ENCODE measurements around the gene TAS2R60. TPM values are rescaled to one million over a fixed set of nuclear protein-coding genes. Genes with fewer than 3 reads are reported as not detected.
A peak's percentile ranks its signal among the peaks of the same experiment; 100 is the strongest.

Gene TAS2R60
- polyA plus RNA-seq, 1 of the 3 experiments (the other 2 are of a cell fraction), result not detected

DNA sequence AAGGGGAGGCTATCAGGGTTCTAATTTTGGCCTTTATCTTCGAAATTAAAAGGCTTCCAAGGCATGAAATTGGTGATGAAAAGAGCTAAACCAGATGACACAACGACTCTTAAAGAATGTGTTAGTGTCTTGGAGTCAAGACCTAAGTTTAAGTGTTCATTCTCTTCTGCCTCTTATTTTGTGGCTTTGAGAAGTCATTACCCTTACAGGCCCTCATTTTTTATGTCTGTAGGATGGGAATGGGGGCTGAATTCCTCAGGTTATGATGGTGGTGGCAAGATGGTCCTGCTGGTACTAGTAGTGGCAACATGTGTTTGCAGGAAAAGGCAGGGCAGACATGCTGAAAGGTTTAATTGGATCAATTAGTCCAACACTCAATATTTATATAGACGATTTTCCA is 15.4 kb downstream of the TAS2R60 start:
- Histone ChIP-seq H3K4me2 (peak overlapping the region; percentile 61; the same call in 1 of the 2 replicates), H3K4me3 (ENCODE audit: low read depth in 2 of 2, low read length in 1 of 2) (no peak overlapping the region), H3K27me3 (ENCODE audit: insufficient read depth) (no peaks in the 10 kb centered on the region), H3K36me3 (replicated peaks in 1 of 2; ENCODE audit: control insufficient read depth in 1 of 2, insufficient read depth in 2 of 2, low read length in 1 of 2) (no peaks in the 10 kb centered on the region), H4K20me1 (ENCODE audit: insufficient read depth) (no peaks in the 10 kb centered on the region), H3K79me2 (ENCODE audit: insufficient read depth) (no peaks in the 10 kb centered on the region), H3K9me3 (0 out of 2 replicates have a peak, but pooled peaks cover 15% of the 10 kb centered on the region), H3K9ac (peak overlapping the region; percentile 64; the same call in 1 of the 2 replicates), H2AFZ (ENCODE audit: low read depth) (peak overlapping the region; percentile 61), H3K4me1 (ENCODE audit: control insufficient read depth in 1 of 2, insufficient read depth in 2 of 2, low read depth in 1 of 2, low read length in 1 of 2) (peaks cover 0 to 48% of the 10 kb centered on the region in 2 experiments; a peak in 3 of 4 replicates), H3K27ac (ENCODE audit: low read depth in 2 of 2, low read length in 1 of 2) (peak overlapping the region; percentile 39 to 92; a peak in 3 of 4 replicates), H3K9me2 (no peaks in the 10 kb centered on the region), H3F3A (replicated peaks; ENCODE audit: insufficient read depth) (peaks cover 59% of the 10 kb centered on the region)
- TF ChIP-seq, protein P1, sequence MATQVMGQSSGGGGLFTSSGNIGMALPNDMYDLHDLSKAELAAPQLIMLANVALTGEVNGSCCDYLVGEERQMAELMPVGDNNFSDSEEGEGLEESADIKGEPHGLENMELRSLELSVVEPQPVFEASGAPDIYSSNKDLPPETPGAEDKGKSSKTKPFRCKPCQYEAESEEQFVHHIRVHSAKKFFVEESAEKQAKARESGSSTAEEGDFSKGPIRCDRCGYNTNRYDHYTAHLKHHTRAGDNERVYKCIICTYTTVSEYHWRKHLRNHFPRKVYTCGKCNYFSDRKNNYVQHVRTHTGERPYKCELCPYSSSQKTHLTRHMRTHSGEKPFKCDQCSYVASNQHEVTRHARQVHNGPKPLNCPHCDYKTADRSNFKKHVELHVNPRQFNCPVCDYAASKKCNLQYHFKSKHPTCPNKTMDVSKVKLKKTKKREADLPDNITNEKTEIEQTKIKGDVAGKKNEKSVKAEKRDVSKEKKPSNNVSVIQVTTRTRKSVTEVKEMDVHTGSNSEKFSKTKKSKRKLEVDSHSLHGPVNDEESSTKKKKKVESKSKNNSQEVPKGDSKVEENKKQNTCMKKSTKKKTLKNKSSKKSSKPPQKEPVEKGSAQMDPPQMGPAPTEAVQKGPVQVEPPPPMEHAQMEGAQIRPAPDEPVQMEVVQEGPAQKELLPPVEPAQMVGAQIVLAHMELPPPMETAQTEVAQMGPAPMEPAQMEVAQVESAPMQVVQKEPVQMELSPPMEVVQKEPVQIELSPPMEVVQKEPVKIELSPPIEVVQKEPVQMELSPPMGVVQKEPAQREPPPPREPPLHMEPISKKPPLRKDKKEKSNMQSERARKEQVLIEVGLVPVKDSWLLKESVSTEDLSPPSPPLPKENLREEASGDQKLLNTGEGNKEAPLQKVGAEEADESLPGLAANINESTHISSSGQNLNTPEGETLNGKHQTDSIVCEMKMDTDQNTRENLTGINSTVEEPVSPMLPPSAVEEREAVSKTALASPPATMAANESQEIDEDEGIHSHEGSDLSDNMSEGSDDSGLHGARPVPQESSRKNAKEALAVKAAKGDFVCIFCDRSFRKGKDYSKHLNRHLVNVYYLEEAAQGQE (IDR thresholded peaks at IDR 0.05; ENCODE audit: low read depth, low read length), result no peak
- peak; percentile 7; the same call in 1 of the 2 replicates for TF ChIP-seq RXRA (IDR thresholded peaks at IDR 0.05; ENCODE audit: borderline replicate concordance, low read depth)
- DNase-seq, result no peak
- ChIA-PET CTCF (interaction anchor here (1.4 kb wide), 1 partner anchor 218 kb away, joined by 3 read pairs; no protein-coding TSS in a partner anchor), POLR2A (no interaction called here)
- WGBS (ENCODE audit: low lambda C conversion rate), result 13% methylated on average over 3 of the region's 3 CpGs

DNA sequence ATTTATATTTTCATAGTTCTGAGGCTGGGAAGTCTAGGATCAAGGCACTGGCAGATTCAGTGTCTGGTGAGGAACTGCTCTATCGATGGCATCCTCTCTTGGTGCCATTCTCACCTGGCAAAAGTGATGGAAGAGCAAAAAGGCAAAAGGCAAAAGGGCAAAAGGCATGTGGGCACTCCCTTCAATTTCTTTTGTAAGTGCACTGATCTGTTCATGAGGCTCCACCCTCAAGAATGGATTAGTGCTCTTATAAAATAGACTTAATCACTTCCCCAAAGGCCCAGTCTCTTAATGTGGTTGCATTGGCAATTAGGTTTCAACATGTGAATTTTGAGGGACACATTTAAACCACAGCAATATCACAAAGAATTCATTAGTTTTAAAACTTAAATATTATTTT is 16.1 kb downstream of the TAS2R60 start:
- CTCF ChIA-PET, result no interaction called here
- no peak for DNase-seq
- H3F3A ChIP-seq (replicated peaks; ENCODE audit: insufficient read depth), result peaks cover 53% of the 10 kb centered on the region
- 18% methylated on average over 1 of the region's 1 CpG for WGBS (ENCODE audit: low lambda C conversion rate)
- peaks cover 0 to 41% of the 10 kb centered on the region in 2 experiments; a peak in 3 of 4 replicates for H3K4me1 ChIP-seq (ENCODE audit: control insufficient read depth in 1 of 2, insufficient read depth in 2 of 2, low read depth in 1 of 2, low read length in 1 of 2)
- no peaks in the 10 kb centered on the region for H4K20me1 ChIP-seq (ENCODE audit: insufficient read depth)
- TF ChIP-seq, protein P1 (IDR thresholded peaks at IDR 0.05; ENCODE audit: low read depth, low read length), result no peak
- TF ChIP-seq YY1 (IDR thresholded peaks at IDR 0.05; ENCODE audit: low read depth) (no peak), RCOR1 (IDR thresholded peaks at IDR 0.05; ENCODE audit: low read length) (no peak), GABPA (IDR thresholded peaks at IDR 0.05; ENCODE audit: low read depth) (no peak), FOXM1 (IDR thresholded peaks at IDR 0.05; ENCODE audit: low read depth) (no peak), PBX3 (IDR thresholded peaks at IDR 0.05) (no peak), EP300 (IDR thresholded peaks at IDR 0.05; ENCODE audit: borderline replicate concordance in 1 of 2, low read depth in 1 of 2, low read length in 1 of 2) (no peak), GATA2 (CRISPR knock-in tag; IDR thresholded peaks at IDR 0.05) (no peak), RAD21 (IDR thresholded peaks at IDR 0.05; ENCODE audit: low read length) (no peak), MEF2A (IDR thresholded peaks at IDR 0.05; ENCODE audit: borderline replicate concordance, low read depth) (no peak), MXI1 (IDR thresholded peaks at IDR 0.05; ENCODE audit: low read depth, low read length) (no peak), NRF1 (IDR thresholded peaks at IDR 0.05; ENCODE audit: low read depth, low read length) (no peak), SIN3A (IDR thresholded peaks at IDR 0.05; ENCODE audit: borderline replicate concordance, low read depth, low read length) (no peak)
- TF ChIP-seq, protein P2, sequence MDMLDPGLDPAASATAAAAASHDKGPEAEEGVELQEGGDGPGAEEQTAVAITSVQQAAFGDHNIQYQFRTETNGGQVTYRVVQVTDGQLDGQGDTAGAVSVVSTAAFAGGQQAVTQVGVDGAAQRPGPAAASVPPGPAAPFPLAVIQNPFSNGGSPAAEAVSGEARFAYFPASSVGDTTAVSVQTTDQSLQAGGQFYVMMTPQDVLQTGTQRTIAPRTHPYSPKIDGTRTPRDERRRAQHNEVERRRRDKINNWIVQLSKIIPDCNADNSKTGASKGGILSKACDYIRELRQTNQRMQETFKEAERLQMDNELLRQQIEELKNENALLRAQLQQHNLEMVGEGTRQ (IDR thresholded peaks at IDR 0.05; ENCODE audit: borderline replicate concordance, low read depth, low read length), result no peak
- peak overlapping the region; percentile 39 to 92; a peak in 3 of 4 replicates for H3K27ac ChIP-seq (ENCODE audit: low read depth in 2 of 2, low read length in 1 of 2)
- H3K27me3 ChIP-seq (ENCODE audit: insufficient read depth), result no peaks in the 10 kb centered on the region
- H3K79me2 ChIP-seq (ENCODE audit: insufficient read depth), result no peaks in the 10 kb centered on the region
- 0 out of 2 replicates have a peak, but pooled peaks cover 15% of the 10 kb centered on the region for H3K9me3 ChIP-seq
- no peaks in the 10 kb centered on the region for H3K9me2 ChIP-seq
- no peak overlapping the region; the same call in 1 of the 2 replicates for H2AFZ ChIP-seq (ENCODE audit: low read depth)
- POLR2A ChIA-PET, result no interaction called here
- H3K9ac ChIP-seq, result no peak overlapping the region
- H3K36me3 ChIP-seq (replicated peaks in 1 of 2; ENCODE audit: control insufficient read depth in 1 of 2, insufficient read depth in 2 of 2, low read length in 1 of 2), result no peaks in the 10 kb centered on the region
- H3K4me3 ChIP-seq (ENCODE audit: low read depth in 2 of 2, low read length in 1 of 2), result no peak overlapping the region
- H3K4me2 ChIP-seq, result no peak overlapping the region
